HEK293 (cell line): ENCODE data around the gene NEK6.

ENCODE experiments used
- CTCF ChIA-PET: fragments of 350-600 bp; formaldehyde crosslinking; extraction: SDS; loops from one replicate; lab custom pipeline; 2021; ENCODE audit warnings: antibody characterized with exemption; lab: Yijun Ruan, JAX
- POLR2A ChIA-PET: fragments of 300-600 bp; formaldehyde crosslinking; extraction: SDS; loops from one replicate; lab custom pipeline; 2020; ENCODE audit warnings: antibody characterized with exemption, inconsistent platforms; lab: Yijun Ruan, JAX
- H3K27ac ChIP-seq: fragments of 200-500 bp; sonication (Bioruptor generic); 2 replicates; pipeline ENCODE4 v1.5.1; 2014; ENCODE audit warnings: low read depth, low read length, control low read depth, inconsistent platforms; ENCODE audit errors: extremely low read depth
- H3K36me3 ChIP-seq, 2 experiments: fragments of 200-500 bp in 1 of 2; sonication (Bioruptor generic) in 1 of 2; 1 replicate in 1 of 2; 2 replicates in 1 of 2; pipeline ENCODE4 v1.5.1; 2014 to 2017; ENCODE audit warnings: inconsistent platforms in 2 of 2, low read length in 2 of 2; ENCODE audit not compliant: control insufficient read depth in 2 of 2, insufficient read depth in 1 of 2
- H3K4me1 ChIP-seq: fragments of 200-500 bp; sonication (Bioruptor generic); 2 replicates; pipeline ENCODE4 v1.5.1; 2014; ENCODE audit warnings: mild to moderate bottlenecking, low read length, inconsistent platforms; ENCODE audit not compliant: control insufficient read depth, insufficient read depth
- H3K4me3 ChIP-seq: 2 replicates; pipeline ENCODE4 v1.5.1; 2011; ENCODE audit warnings: low read depth, mild to moderate bottlenecking, control low read depth, low read length, moderate library complexity
- H3K9me3 ChIP-seq: fragments of 200-500 bp; sonication (Bioruptor generic); 2 replicates; pipeline ENCODE4 v1.5.1; 2014; ENCODE audit warnings: low read depth, low read length, inconsistent platforms; ENCODE audit not compliant: control insufficient read depth, insufficient read depth
- GFI1B ChIP-seq: fragments of 450-650 bp; formaldehyde crosslinking; IDR thresholded peaks from 2 replicates; pipeline ENCODE4 v1.5.1; 2016; ENCODE audit warnings: missing biosample characterization, missing genetic modification characterization
- REST ChIP-seq: fragments of 450-650 bp; formaldehyde crosslinking; IDR thresholded peaks from 2 replicates; pipeline ENCODE4 v1.5.1; 2016; ENCODE audit warnings: missing biosample characterization, missing genetic modification characterization
- WT1 ChIP-seq: fragments of 450-650 bp; formaldehyde crosslinking; IDR thresholded peaks from 2 replicates; pipeline ENCODE4 v1.5.1; 2016; ENCODE audit warnings: missing biosample characterization, missing genetic modification characterization
- YY1 ChIP-seq: fragments of 450-650 bp; formaldehyde crosslinking; IDR thresholded peaks from 2 replicates; pipeline ENCODE4 v1.5.1; 2018; ENCODE audit warnings: missing biosample characterization, missing genetic modification characterization
- ZFP3 ChIP-seq: fragments of 450-650 bp; formaldehyde crosslinking; IDR thresholded peaks from 2 replicates; pipeline ENCODE4 v1.5.1; 2016; ENCODE audit warnings: low read depth, missing biosample characterization, missing genetic modification characterization
- ZNF112 ChIP-seq: fragments of 450-650 bp; formaldehyde crosslinking; IDR thresholded peaks from 2 replicates; pipeline ENCODE4 v1.5.0; 2017; ENCODE audit warnings: missing biosample characterization, missing genetic modification characterization
- ZNF155 ChIP-seq: fragments of 450-650 bp; formaldehyde crosslinking; IDR thresholded peaks from 2 replicates; pipeline ENCODE4 v1.5.1; 2016; ENCODE audit warnings: missing biosample characterization, missing genetic modification characterization
- ZNF214 ChIP-seq: fragments of 450-650 bp; formaldehyde crosslinking; IDR thresholded peaks from 2 replicates; pipeline ENCODE4 v1.5.1; 2017; ENCODE audit warnings: missing biosample characterization, mild to moderate bottlenecking, missing genetic modification characterization, borderline replicate concordance
- ZNF221 ChIP-seq: fragments of 450-650 bp; formaldehyde crosslinking; IDR thresholded peaks from 2 replicates; pipeline ENCODE4 v1.5.1; 2017; ENCODE audit warnings: missing biosample characterization, missing genetic modification characterization, borderline replicate concordance
- ZNF23 ChIP-seq: fragments of 450-650 bp; formaldehyde crosslinking; IDR thresholded peaks from 2 replicates; pipeline ENCODE4 v1.5.1; 2016; ENCODE audit warnings: missing biosample characterization, missing genetic modification characterization, borderline replicate concordance
- ZNF266 ChIP-seq: fragments of 450-650 bp; formaldehyde crosslinking; IDR thresholded peaks from 2 replicates; pipeline ENCODE4 v1.5.1; 2016; ENCODE audit warnings: missing biosample characterization, missing genetic modification characterization, low read depth
- ZNF324 ChIP-seq: fragments of 450-650 bp; formaldehyde crosslinking; IDR thresholded peaks from 2 replicates; pipeline ENCODE4 v1.5.1; 2016; ENCODE audit warnings: missing biosample characterization, missing genetic modification characterization
- ZNF341 ChIP-seq: fragments of 450-650 bp; formaldehyde crosslinking; IDR thresholded peaks from 2 replicates; pipeline ENCODE4; 2016; ENCODE audit warnings: low read depth, missing biosample characterization, missing genetic modification characterization
- ZNF37A ChIP-seq: fragments of 450-650 bp; IDR thresholded peaks from 2 replicates; pipeline ENCODE4 v1.5.1; 2018; ENCODE audit warnings: missing biosample characterization, missing genetic modification characterization
- ZNF501 ChIP-seq: fragments of 450-650 bp; formaldehyde crosslinking; IDR thresholded peaks from 2 replicates; pipeline ENCODE4 v1.5.1; 2016; ENCODE audit warnings: missing biosample characterization, missing genetic modification characterization
- ZNF518A ChIP-seq: fragments of 450-650 bp; formaldehyde crosslinking; conservative IDR thresholded peaks from 2 replicates; pipeline ENCODE4 v1.5.1; 2016; ENCODE audit warnings: low read depth, missing biosample characterization, missing genetic modification characterization
- ZNF521 ChIP-seq: fragments of 450-650 bp; formaldehyde crosslinking; IDR thresholded peaks from 2 replicates; pipeline ENCODE4 v1.5.1; 2017; ENCODE audit warnings: missing biosample characterization, mild to moderate bottlenecking, missing genetic modification characterization
- ZNF692 ChIP-seq: fragments of 450-650 bp; formaldehyde crosslinking; IDR thresholded peaks from 2 replicates; pipeline ENCODE4 v1.5.1; 2016; ENCODE audit warnings: missing biosample characterization, missing genetic modification characterization
- ZNF776 ChIP-seq: fragments of 450-650 bp; formaldehyde crosslinking; IDR thresholded peaks from 2 replicates; pipeline ENCODE4 v1.5.0; 2017; ENCODE audit warnings: missing biosample characterization, missing genetic modification characterization, borderline replicate concordance

Gene NEK6

GRCh38 chr9:124282442-124283227 is 24.9 kb downstream of the NEK6 start:
- H3K27ac ChIP-seq, result no peak overlapping the region
- no peaks in the 10 kb centered on the region for H3K4me1 ChIP-seq
- ChIA-PET CTCF (no interaction called here), POLR2A (no interaction called here)
- H3K9me3 ChIP-seq, result no peaks in the 10 kb centered on the region
- no peaks in the 10 kb centered on the region for H3K36me3 ChIP-seq
- TF ChIP-seq ZNF23 (tag by site-specific recombination) (no peak), WT1 (peak; percentile 42; the same call in 1 of the 2 replicates), ZNF341 (tag by site-specific recombination) (peak; percentile 21; the same call in 1 of the 2 replicates)
- H3K4me3 ChIP-seq, result no peak overlapping the region

GRCh38 chr9:124283228-124283814 is 25.6 kb downstream of the NEK6 start:
- CTCF ChIA-PET, result interaction anchor here (0.6 kb wide), 1 partner anchor 44 kb away, joined by 4 read pairs; no protein-coding TSS in a partner anchor
- H3K9me3 ChIP-seq, result no peaks in the 10 kb centered on the region
- H3K36me3 ChIP-seq, result no peaks in the 10 kb centered on the region
- no peaks in the 10 kb centered on the region for H3K4me1 ChIP-seq
- no peak overlapping the region for H3K4me3 ChIP-seq
- POLR2A ChIA-PET, result no interaction called here
- no peak overlapping the region for H3K27ac ChIP-seq
- TF ChIP-seq YY1 (tag by site-specific recombination), result no peak
- TF ChIP-seq ZNF112 (tag by site-specific recombination), result no peak

GRCh38 chr9:124284237-124284831 is 26.6 kb downstream of the NEK6 start:
- H3K9me3 ChIP-seq, result no peaks in the 10 kb centered on the region
- H3K4me3 ChIP-seq, result no peak overlapping the region
- no peaks in the 10 kb centered on the region for H3K36me3 ChIP-seq
- H3K27ac ChIP-seq, result no peak overlapping the region
- ChIA-PET POLR2A (no interaction called here), CTCF (interaction anchor here (0.6 kb wide), 1 partner anchor 43 kb away, joined by 4 read pairs; no protein-coding TSS in a partner anchor)
- no peaks in the 10 kb centered on the region for H3K4me1 ChIP-seq
- TF ChIP-seq ZNF221 (tag by site-specific recombination) (no peak), ZNF214 (no peak), ZNF518A (tag by site-specific recombination) (no peak), ZNF521 (tag by site-specific recombination) (no peak), ZNF692 (no peak), ZNF324 (no peak), ZNF37A (no peak), GFI1B (tag by site-specific recombination) (no peak), REST (tag by site-specific recombination) (no peak), ZNF155 (no peak), ZNF501 (tag by site-specific recombination) (no peak), ZNF266 (tag by site-specific recombination) (no peak), ZNF776 (tag by site-specific recombination) (no peak), ZFP3 (tag by site-specific recombination) (no peak)
